PC-3 (cell line): ENCODE results near the gene ZNF407. TPM values are rescaled to one million over a fixed set of nuclear protein-coding genes. Genes with fewer than 3 reads are reported as not detected.

Source experiments
- ATAC-seq: fragments of 200-7000 bp; cut with Tn5 transposase; 2 replicates; pipeline ENCODE4 v1.9.1; 2020; ENCODE audit warnings: mild to moderate bottlenecking, moderate library complexity
- BruUV-seq: library from RNA; stranded (reverse); fragments of 400-500 nt; replicated peaks from 2 replicates; lab custom pipeline; 2021; lab: Mats Ljungman, UMichigan
- CTCF ChIA-PET: fragments of 300-600 bp; sonication (Branson Sonifier 250); formaldehyde crosslinking; loops from one replicate; lab custom pipeline; 2022; ENCODE audit warnings: antibody characterized with exemption; lab: Charles Lee
- POLR2A ChIA-PET: fragments of 300-600 bp; sonication (Branson Sonifier 250); formaldehyde crosslinking; loops from one replicate; lab custom pipeline; 2022; ENCODE audit warnings: antibody characterized with exemption; ENCODE audit not compliant: unreplicated experiment; lab: Charles Lee
- DNase-seq: peaks from one replicate; pipeline ENCODE4 v3.0.0-alpha.2; 2015
- H2AFZ ChIP-seq: fragments of 300-600 bp; sonication (generic); 2 replicates; pipeline ENCODE4 v1.6.0; 2016; ENCODE audit warnings: antibody characterized with exemption, low read length
- H3F3A ChIP-seq: fragments of 300-600 bp; sonication (generic); one replicate; pipeline ENCODE4 v1.6.0; 2017; ENCODE audit warnings: antibody characterized with exemption, low read length, control low read depth, mild to moderate bottlenecking; ENCODE audit not compliant: unreplicated experiment
- H3K27ac ChIP-seq: fragments of 300-600 bp; sonication (generic); 2 replicates; pipeline ENCODE4 v1.5.1; 2016; ENCODE audit warnings: mild to moderate bottlenecking, low read length
- H3K27me3 ChIP-seq: fragments of 300-600 bp; sonication (generic); 2 replicates; pipeline ENCODE4 v1.6.1; 2016; ENCODE audit warnings: low read length, mixed read lengths
- H3K36me3 ChIP-seq: fragments of 300-600 bp; sonication (generic); 2 replicates; pipeline ENCODE4 v1.6.1; 2016; ENCODE audit warnings: low read depth, mixed run types, low read length, mixed read lengths
- H3K4me1 ChIP-seq: fragments of 300-600 bp; sonication (generic); 2 replicates; pipeline ENCODE4 v1.5.1; 2016; ENCODE audit warnings: low read length; ENCODE audit not compliant: insufficient read depth
- H3K4me2 ChIP-seq: fragments of 300-600 bp; sonication (generic); 2 replicates; pipeline ENCODE4 v1.6.0; 2016; ENCODE audit warnings: low read length
- H3K4me3 ChIP-seq: fragments of 300-600 bp; sonication (generic); 2 replicates; pipeline ENCODE4 v1.5.1; 2016; ENCODE audit warnings: mild to moderate bottlenecking, low read length, mixed read lengths
- H3K79me2 ChIP-seq: fragments of 300-600 bp; sonication (generic); 2 replicates; pipeline ENCODE4 v1.6.1; 2017; ENCODE audit warnings: low read length, mixed read lengths
- H3K9ac ChIP-seq: fragments of 300-600 bp; sonication (generic); 2 replicates; pipeline ENCODE4 v1.6.0; 2016; ENCODE audit warnings: mild to moderate bottlenecking, low read length
- H3K9me2 ChIP-seq: fragments of 300-600 bp; sonication (generic); replicated peaks from 2 replicates; pipeline ENCODE4 v1.6.1; 2016; ENCODE audit warnings: mixed run types, low read length, mixed read lengths
- H3K9me3 ChIP-seq: fragments of 300-600 bp; sonication (generic); 2 replicates; pipeline ENCODE4 v1.6.1; 2016; ENCODE audit warnings: low read length, mixed read lengths
- H4K20me1 ChIP-seq: fragments of 300-600 bp; sonication (generic); 2 replicates; pipeline ENCODE4 v1.6.1; 2016; ENCODE audit warnings: low read length, mixed read lengths
- EZH2 ChIP-seq: fragments of 300-600 bp; sonication (generic); IDR thresholded peaks from one replicate; pipeline ENCODE4 v1.6.1; 2017; ENCODE audit warnings: antibody characterized with exemption, mild to moderate bottlenecking, low read length; ENCODE audit not compliant: unreplicated experiment
- EZH2phosphoT487 ChIP-seq: fragments of 300-600 bp; sonication (generic); IDR thresholded peaks from 2 replicates; pipeline ENCODE4 v1.6.1; 2018; ENCODE audit warnings: mild to moderate bottlenecking, antibody characterized with exemption, low read length, borderline replicate concordance
- intact Hi-C: fragments of 100-400 bp; cut with micrococcal nuclease; formaldehyde crosslinking; loops from 2 replicates; pipeline ENCODE4 v1.9.0; 2023
- total RNA-seq: library from RNA; depleted of rRNA; stranded (reverse); fragments of >200 nt; gene quantifications from 2 replicates; pipeline ENCODE4 v1.2.3, GENCODE V29; 2014
- TF ChIP-seq, protein P1 (sequence below): fragments of 300-600 bp; sonication (generic); conservative IDR thresholded peaks from 2 replicates; pipeline ENCODE4 v1.5.1; 2017; ENCODE audit warnings: antibody characterized with exemption, low read depth, mild to moderate bottlenecking, low read length

The ZNF407 gene
- total RNA-seq, 1 experiment from 2014 or later, result 9.3 TPM

GRCh38 chr18:74778191-74778847 is 180.6 kb downstream of the ZNF407 start:
- POLR2A ChIA-PET, result no interaction called here
- no peak overlapping the region for H3K27ac ChIP-seq
- H3K9ac ChIP-seq, result no peak overlapping the region
- H3K36me3 ChIP-seq, result no peaks in the 10 kb centered on the region
- H3K4me2 ChIP-seq, result no peak overlapping the region
- DNase-seq (no peak), ATAC-seq (no peak)
- H3F3A ChIP-seq, result no peaks in the 10 kb centered on the region
- intact Hi-C loops, result no loop called here
- H3K4me1 ChIP-seq, result peaks cover 12% of the 10 kb centered on the region
- no peaks in the 10 kb centered on the region for H3K79me2 ChIP-seq
- no peaks in the 10 kb centered on the region for H3K9me2 ChIP-seq
- H3K27me3 ChIP-seq, result no peaks in the 10 kb centered on the region
- no peak overlapping the region for H2AFZ ChIP-seq
- no TSS peak for BruUV-seq
- no peaks in the 10 kb centered on the region for H4K20me1 ChIP-seq
- H3K9me3 ChIP-seq, result no peaks in the 10 kb centered on the region
- TF ChIP-seq, protein P1, sequence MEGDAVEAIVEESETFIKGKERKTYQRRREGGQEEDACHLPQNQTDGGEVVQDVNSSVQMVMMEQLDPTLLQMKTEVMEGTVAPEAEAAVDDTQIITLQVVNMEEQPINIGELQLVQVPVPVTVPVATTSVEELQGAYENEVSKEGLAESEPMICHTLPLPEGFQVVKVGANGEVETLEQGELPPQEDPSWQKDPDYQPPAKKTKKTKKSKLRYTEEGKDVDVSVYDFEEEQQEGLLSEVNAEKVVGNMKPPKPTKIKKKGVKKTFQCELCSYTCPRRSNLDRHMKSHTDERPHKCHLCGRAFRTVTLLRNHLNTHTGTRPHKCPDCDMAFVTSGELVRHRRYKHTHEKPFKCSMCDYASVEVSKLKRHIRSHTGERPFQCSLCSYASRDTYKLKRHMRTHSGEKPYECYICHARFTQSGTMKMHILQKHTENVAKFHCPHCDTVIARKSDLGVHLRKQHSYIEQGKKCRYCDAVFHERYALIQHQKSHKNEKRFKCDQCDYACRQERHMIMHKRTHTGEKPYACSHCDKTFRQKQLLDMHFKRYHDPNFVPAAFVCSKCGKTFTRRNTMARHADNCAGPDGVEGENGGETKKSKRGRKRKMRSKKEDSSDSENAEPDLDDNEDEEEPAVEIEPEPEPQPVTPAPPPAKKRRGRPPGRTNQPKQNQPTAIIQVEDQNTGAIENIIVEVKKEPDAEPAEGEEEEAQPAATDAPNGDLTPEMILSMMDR, result no peak
- TF ChIP-seq EZH2phosphoT487, result no peak
- TF ChIP-seq EZH2, result no peak
- H3K4me3 ChIP-seq, result no peak overlapping the region
- CTCF ChIA-PET, result no interaction called here

DNA sequence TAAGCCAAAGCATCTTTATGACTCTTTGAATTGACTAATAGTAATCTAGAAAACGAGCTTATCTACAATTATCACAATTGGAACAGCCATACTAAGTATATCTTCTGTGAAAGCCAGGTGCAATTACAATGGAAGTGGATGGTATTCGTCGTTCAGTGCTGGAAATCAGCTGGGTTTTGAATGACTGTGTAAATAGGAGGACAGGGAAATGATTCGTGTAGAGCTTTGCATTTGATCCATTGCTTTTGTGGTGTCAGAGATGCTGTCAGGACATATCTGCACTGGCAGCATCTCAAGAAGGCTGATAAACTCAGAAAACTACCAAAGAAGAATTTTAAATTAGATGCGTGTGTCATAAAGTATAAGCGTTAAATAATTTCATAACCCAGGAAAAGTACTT is 187.1 kb downstream of the ZNF407 start:
- Histone ChIP-seq H3K9me3 (no peaks in the 10 kb centered on the region), H4K20me1 (no peaks in the 10 kb centered on the region), H3K9ac (no peak overlapping the region), H3K79me2 (no peaks in the 10 kb centered on the region), H3K4me3 (no peak overlapping the region), H2AFZ (no peak overlapping the region), H3F3A (no peaks in the 10 kb centered on the region), H3K4me1 (no peaks in the 10 kb centered on the region), H3K9me2 (no peaks in the 10 kb centered on the region), H3K36me3 (no peaks in the 10 kb centered on the region), H3K27me3 (no peaks in the 10 kb centered on the region), H3K27ac (no peak overlapping the region), H3K4me2 (no peak overlapping the region)
- no TSS peak for BruUV-seq
- intact Hi-C loops, result no loop called here
- no peak for DNase-seq
- TF ChIP-seq EZH2 (no peak), EZH2phosphoT487 (no peak)
- TF ChIP-seq, protein P1, result no peak
- ChIA-PET POLR2A (no interaction called here), CTCF (no interaction called here)
- ATAC-seq, result no peak

- no TSS peak for BruUV-seq
- Histone ChIP-seq H3K4me2 (no peak overlapping the region), H3K27ac (no peak overlapping the region), H3K9me3 (no peaks in the 10 kb centered on the region), H3F3A (no peaks in the 10 kb centered on the region), H3K79me2 (no peaks in the 10 kb centered on the region), H3K4me1 (no peaks in the 10 kb centered on the region), H3K27me3 (no peaks in the 10 kb centered on the region), H3K4me3 (no peak overlapping the region), H4K20me1 (no peaks in the 10 kb centered on the region), H2AFZ (no peak overlapping the region), H3K9me2 (no peaks in the 10 kb centered on the region), H3K9ac (no peak overlapping the region), H3K36me3 (no peaks in the 10 kb centered on the region)
- CTCF ChIA-PET, result no interaction called here
- intact Hi-C loops, result no loop called here
- ATAC-seq (no peak), DNase-seq (no peak)
- POLR2A ChIA-PET, result no interaction called here
- no peak for TF ChIP-seq EZH2
- TF ChIP-seq EZH2phosphoT487, result no peak
- TF ChIP-seq, protein P1, result no peak
These were observed 188.0 kb downstream of the ZNF407 start for GRCh38 chr18:74785632-74786031.
